Activated CD4-positive, alpha-beta T cell treated with anti-CD3 and anti-CD28 coated beads for 1 hour (primary cell): ENCODE results near the gene TCTA.

Experiments
- DNase-seq: peaks from one replicate; pipeline ENCODE4 v3.0.0-alpha.2; 2020

The TCTA gene

DNA sequence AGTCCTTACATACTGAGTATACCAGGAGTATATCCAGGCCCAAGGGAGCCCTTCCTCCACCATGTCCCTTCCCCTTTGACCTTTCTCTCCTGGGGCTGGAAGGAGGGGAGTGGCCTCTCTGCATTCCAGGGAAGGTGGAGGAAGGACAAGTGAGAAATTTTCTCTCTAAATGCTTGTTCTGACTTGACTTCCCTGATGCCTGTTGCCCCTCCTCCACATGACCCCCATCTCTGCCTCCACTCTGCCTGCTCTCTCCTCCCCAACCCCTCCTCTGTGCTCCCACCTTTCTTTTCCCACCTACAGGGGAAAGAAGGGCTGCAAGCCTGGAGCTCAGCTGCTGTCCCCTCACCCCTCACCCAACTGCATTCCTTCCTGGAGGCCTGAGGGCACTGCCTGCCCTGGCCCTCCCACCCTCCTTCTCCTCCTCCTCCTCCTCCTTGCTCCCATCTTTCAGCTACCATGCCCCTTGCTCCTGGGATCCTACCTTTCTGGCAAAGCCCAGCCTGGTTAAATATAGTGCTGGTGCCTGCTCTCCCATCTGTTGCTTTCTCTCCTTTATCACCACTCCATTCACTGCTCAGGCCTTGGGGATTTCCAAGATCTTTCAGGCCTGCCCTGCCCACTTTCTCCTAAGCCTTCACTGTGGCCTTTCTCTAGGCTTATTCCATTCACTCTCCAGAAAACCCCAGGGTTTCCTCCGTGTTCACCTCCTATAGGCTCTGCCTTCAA, 49.4 kb downstream of the TCTA start:
- no peak for DNase-seq

DNA sequence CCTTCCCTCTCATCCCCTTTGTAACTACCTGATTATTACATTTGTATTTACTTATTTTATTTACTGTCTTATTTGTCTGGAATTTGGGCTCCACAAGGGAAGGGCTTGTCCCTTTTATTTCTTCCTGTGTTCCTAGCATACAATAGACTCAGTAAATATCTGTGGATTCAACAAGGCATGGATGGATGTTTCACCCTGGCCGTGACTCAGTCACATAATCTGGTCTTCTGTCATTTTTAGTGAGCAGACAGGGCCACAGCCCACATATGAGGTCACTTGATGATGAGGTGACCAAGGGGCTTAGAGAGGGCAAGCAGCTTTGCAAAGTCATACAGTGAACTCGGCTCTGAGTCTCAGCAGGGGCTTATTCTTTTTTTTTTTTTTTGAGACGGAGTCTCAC, 50.0 kb downstream of the TCTA start:
- no peak for DNase-seq

DNA sequence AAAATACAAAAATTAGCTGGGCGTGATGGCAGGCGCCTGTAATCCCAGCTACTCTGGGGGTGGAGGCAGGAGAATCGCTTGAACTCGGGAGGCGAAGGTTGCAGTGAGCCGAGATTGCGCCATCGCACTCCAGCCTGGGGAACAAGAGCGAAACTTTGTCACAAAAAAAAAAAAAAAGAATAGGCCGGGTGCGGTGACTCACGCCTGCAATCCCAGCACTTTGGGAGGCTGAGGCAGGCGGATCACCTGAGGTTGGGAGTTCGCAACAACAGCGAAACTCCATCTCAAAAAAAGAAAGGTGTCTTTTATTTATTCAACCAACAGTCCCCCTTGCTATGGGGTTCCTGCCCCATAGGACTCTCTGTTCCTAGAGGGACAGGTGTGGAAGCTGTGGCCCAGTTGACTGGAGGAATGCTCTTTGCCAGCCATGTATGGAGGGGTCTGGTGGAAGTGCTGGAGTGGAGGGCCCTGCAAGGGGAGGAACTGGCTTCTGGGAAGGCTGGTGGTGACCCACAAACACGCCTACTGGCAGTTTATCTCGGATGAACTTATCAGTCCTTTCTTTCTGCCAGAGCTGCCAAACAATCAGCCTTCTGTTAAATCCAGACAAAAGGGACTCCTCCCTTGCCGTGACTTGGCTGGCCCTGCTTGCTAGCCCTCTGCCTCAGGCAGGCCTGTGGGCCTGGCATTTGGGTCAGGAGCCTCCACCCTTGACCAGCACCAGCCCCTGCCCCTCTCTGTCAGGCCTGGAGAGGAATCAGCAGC, 53.2 kb downstream of the TCTA start:
- DNase-seq = no peak
